Measurements from ENCODE around the gene CBX8. TPM values are rescaled to one million over a fixed set of nuclear protein-coding genes. Genes with fewer than 3 reads are reported as not detected.

Gene CBX8
- total and polyA plus RNA-seq, 2 of the 13 experiments (the other 11 are each of a cell fraction or from before 2014, with no cell fraction given) = 0.34 to 12.6 TPM

GRCh38 chr17:79760197-79760906 is 36.5 kb downstream of the CBX8 start (continued):
- TF ChIP-seq, protein P1, sequence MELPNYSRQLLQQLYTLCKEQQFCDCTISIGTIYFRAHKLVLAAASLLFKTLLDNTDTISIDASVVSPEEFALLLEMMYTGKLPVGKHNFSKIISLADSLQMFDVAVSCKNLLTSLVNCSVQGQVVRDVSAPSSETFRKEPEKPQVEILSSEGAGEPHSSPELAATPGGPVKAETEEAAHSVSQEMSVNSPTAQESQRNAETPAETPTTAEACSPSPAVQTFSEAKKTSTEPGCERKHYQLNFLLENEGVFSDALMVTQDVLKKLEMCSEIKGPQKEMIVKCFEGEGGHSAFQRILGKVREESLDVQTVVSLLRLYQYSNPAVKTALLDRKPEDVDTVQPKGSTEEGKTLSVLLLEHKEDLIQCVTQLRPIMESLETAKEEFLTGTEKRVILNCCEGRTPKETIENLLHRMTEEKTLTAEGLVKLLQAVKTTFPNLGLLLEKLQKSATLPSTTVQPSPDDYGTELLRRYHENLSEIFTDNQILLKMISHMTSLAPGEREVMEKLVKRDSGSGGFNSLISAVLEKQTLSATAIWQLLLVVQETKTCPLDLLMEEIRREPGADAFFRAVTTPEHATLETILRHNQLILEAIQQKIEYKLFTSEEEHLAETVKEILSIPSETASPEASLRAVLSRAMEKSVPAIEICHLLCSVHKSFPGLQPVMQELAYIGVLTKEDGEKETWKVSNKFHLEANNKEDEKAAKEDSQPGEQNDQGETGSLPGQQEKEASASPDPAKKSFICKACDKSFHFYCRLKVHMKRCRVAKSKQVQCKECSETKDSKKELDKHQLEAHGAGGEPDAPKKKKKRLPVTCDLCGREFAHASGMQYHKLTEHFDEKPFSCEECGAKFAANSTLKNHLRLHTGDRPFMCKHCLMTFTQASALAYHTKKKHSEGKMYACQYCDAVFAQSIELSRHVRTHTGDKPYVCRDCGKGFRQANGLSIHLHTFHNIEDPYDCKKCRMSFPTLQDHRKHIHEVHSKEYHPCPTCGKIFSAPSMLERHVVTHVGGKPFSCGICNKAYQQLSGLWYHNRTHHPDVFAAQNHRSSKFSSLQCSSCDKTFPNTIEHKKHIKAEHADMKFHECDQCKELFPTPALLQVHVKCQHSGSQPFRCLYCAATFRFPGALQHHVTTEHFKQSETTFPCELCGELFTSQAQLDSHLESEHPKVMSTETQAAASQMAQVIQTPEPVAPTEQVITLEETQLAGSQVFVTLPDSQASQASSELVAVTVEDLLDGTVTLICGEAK (IDR thresholded peaks at IDR 0.05) = no peak
- TF ChIP-seq, protein P1 (CRISPR knock-in tag; IDR thresholded peaks at IDR 0.05) = peak; percentile 91
- TF ChIP-seq WIZ (CRISPR knock-in tag; IDR thresholded peaks at IDR 0.05) = peak; percentile 94
- 0 out of 2 replicates have a peak, but pooled peaks have one; percentile 54 for TF ChIP-seq ZNF136 (CRISPR knock-in tag; IDR thresholded peaks at IDR 0.05; ENCODE audit: low read depth)
- TF ChIP-seq KLF12 (CRISPR knock-in tag; IDR thresholded peaks at IDR 0.05; ENCODE audit: borderline replicate concordance) = 0 out of 2 replicates have a peak, but pooled peaks have one; percentile 56
- TF ChIP-seq DPF2 (CRISPR knock-in tag; IDR thresholded peaks at IDR 0.05; ENCODE audit: borderline replicate concordance, low read depth) = peak; percentile 89
- TF ChIP-seq KDM2A (CRISPR knock-in tag; IDR thresholded peaks at IDR 0.05; ENCODE audit: borderline replicate concordance, low read depth) = peak; percentile 76
- no peak for TF ChIP-seq ZNF10 (CRISPR knock-in tag; IDR thresholded peaks at IDR 0.05; ENCODE audit: borderline replicate concordance, low read depth)
- no peak for TF ChIP-seq GPN1 (CRISPR knock-in tag; IDR thresholded peaks at IDR 0.05; ENCODE audit: borderline replicate concordance)
- TF ChIP-seq, protein P2, sequence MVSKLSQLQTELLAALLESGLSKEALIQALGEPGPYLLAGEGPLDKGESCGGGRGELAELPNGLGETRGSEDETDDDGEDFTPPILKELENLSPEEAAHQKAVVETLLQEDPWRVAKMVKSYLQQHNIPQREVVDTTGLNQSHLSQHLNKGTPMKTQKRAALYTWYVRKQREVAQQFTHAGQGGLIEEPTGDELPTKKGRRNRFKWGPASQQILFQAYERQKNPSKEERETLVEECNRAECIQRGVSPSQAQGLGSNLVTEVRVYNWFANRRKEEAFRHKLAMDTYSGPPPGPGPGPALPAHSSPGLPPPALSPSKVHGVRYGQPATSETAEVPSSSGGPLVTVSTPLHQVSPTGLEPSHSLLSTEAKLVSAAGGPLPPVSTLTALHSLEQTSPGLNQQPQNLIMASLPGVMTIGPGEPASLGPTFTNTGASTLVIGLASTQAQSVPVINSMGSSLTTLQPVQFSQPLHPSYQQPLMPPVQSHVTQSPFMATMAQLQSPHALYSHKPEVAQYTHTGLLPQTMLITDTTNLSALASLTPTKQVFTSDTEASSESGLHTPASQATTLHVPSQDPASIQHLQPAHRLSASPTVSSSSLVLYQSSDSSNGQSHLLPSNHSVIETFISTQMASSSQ (IDR thresholded peaks at IDR 0.05; ENCODE audit: low read depth) = no peak
- TF ChIP-seq, protein P2 (CRISPR knock-in tag; IDR thresholded peaks at IDR 0.05; ENCODE audit: borderline replicate concordance) = peak; percentile 86
- no peak for TF ChIP-seq KDM1A (CRISPR knock-in tag; IDR thresholded peaks at IDR 0.05)
- peak; percentile 83; the same call in 1 of the 2 replicates for TF ChIP-seq ZNF484 (CRISPR knock-in tag; IDR thresholded peaks at IDR 0.05; ENCODE audit: borderline replicate concordance, low read depth)
- TF ChIP-seq ZNF224 (CRISPR knock-in tag; IDR thresholded peaks at IDR 0.05) = peak; percentile 91; the same call in 1 of the 2 replicates
- peak; percentile 88 for TF ChIP-seq TOPORS (CRISPR knock-in tag; IDR thresholded peaks at IDR 0.05)
- TF ChIP-seq YEATS4 (CRISPR knock-in tag; IDR thresholded peaks at IDR 0.05; ENCODE audit: borderline replicate concordance) = peak; percentile 97
- peak; percentile 70; the same call in 1 of the 2 replicates for TF ChIP-seq ETV5 (CRISPR knock-in tag; IDR thresholded peaks at IDR 0.05; ENCODE audit: borderline replicate concordance)

Data from HepG2 (cell line).